HG03095 (cell line): ENCODE data around the gene EME2.
"Not testable (repeated sequence)": the region's sequence is repeated elsewhere in the genome, so short reads cannot be mapped to it uniquely, and the experiment has no call there.

Source experiments
- ATAC-seq: cut with Tn5 transposase; IDR thresholded peaks from one replicate; pipeline ENCODE4 v1.9.1; 2021; ENCODE audit warnings: moderate library complexity; ENCODE audit not compliant: unreplicated experiment

EME2 gene

DNA sequence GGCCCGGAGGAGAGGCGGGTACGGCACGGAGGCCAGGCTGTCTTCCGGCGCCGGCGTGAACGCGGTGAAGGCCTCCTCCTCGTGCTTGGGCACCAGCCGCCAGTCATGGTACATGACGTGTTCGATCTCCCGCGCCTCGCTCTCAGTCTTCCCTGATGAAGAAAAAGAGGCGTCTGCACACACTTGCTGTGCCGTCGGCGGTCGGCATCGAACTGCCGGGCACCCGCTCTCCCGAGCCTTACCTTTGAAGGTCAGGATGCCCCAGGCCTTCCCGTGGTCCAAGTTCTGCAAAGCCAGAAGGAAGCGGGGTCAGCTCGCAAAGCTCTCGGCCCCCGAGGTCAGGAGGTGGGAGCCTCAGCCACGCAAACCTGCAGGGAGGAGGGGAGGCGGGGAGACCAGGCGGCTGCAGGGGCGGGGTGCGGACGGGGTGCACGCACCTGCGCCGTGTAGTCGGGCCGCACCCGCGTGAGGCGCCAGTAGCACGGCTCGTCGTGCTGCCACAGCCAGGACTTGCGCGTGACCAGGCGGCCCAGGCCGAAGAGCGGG is at the start of gene EME2:
EME2 (plus strand) TSS at position 449 of the 546 bp plus-strand sequence. CDS start 418 bp downstream, outside the sequence.
- ATAC-seq, result no peak

DNA sequence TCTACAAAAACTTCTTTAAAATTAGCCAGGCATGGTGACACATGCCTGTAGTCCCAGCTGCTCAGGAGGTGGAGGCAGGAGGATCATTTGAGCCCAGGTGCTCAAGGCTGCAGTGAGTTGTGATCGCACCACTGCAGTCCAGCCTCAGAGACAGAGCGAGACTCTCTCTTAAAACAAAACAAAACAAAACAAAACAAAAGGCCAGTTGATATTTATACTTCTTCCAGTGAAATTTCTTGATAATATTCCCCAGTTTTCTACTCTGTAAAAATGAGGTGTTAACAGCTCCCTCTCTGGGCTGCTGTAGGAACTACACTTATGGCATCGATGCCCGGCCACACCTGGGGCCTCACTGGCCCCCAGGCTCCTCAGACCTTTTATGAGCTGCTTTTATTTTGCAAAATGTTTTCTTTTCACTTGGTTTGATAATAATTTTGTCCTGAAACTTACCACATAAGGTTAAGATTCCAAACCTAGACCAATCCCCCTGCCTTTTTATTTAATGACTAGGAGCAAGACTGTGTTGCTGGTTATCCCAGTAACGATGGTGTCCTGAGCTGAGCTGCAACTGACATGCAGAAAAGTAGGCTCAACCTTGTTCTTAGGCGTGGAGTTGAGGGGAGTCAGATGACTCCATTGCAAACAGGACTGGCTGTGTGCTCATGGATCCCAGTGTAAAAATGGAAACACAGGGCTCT is 49.0 kb upstream of the EME2 start:
- ATAC-seq, result no peak

- no peak for ATAC-seq
Measured at GRCh38 chr16:1724491-1724890, 48.1 kb upstream of the EME2 start.

- no peak for ATAC-seq
Measured at GRCh38 chr16:1726661-1727502, 45.7 kb upstream of the EME2 start.

DNA sequence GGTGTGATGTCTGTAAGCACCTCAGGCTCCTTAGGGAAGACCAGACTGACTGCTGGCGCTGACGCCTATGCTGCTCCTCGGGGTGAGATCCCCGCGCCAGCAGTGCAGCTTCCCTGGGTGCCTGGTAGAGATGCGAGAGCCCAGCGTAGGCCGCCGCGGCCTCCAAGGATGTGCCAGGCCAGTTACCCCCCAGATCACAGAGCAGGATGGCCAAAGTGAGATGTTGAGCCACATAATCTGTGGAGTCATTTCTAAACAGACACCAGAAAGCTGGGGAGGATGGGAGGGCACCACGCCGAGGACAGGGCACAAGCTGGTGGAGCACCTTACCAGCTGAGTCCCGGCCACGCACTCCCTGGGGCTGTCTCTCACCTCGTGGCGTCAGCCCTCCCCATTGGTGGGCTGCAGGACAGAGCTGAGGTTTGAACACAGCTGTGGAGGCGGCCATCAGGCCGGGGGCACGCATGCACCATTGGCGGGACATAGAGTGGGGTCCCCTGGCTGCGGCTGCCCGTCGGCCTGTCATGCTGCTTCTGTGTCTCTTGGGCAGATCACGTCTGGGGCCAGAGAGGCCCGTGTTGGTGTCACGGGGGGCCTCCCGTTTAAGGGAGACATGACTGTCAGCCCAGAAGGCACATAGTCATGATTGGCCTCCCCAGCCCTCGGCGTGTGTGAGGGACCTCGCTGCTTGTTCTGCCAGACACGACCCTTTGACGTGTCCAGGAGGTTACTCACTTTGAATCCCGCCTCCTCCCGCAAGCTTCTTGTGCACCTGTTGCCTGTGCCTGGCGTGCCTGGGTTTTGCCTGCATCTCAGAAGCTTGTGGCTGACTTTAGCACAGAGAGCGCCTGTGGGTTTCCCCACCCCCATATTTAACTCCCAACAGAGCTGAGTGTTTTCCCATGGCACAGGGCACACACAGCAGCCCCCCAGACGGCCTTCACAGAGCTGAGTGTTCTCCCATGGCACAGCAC is 44.7 kb upstream of the EME2 start:
- ATAC-seq, result no peak

DNA sequence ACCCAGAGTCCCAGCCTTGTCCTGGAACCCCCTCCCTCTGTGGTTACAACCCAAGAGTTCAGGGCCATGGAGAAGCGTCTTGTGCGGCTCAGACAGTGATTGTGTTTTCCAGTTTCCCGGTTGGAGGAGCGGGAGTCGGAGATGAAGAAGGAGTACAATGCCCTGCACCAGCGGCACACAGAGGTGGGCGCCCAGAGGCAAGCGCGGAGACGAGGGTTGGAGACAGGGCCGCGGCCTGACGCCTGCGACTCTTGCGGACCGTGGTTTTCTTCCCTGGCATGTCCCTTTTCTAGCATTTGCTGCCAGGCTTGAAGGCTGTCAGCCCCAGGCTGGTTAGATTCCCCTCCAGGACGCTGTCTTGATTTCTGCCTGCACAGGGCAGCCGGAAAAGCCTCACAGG is 43.6 kb upstream of the EME2 start:
- no peak for ATAC-seq

- no peak for ATAC-seq
Measured at GRCh38 chr16:1729445-1729844, 43.2 kb upstream of the EME2 start.

- ATAC-seq, result no peak
Measured at GRCh38 chr16:1731073-1731472, 41.5 kb upstream of the EME2 start.

DNA sequence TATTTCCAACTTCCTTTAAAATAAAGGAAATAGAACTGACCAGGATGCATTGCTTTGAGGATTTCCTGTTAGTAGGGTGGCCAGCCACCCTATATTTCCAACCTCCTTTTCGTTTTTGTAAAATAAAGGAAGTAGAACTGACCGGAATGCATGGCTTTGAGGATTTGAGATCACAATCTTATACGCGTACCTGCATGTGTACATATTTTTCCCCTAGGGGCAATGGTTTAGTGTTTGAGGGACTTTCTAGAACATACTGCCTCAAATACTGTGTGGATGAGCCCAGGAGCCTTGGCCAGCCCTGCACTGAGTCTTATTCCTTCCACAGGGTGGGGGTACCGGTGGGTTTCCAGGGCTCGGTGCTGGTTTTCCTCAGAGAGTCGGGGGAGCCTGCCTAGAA is 41.0 kb upstream of the EME2 start:
- ATAC-seq, result no peak

DNA sequence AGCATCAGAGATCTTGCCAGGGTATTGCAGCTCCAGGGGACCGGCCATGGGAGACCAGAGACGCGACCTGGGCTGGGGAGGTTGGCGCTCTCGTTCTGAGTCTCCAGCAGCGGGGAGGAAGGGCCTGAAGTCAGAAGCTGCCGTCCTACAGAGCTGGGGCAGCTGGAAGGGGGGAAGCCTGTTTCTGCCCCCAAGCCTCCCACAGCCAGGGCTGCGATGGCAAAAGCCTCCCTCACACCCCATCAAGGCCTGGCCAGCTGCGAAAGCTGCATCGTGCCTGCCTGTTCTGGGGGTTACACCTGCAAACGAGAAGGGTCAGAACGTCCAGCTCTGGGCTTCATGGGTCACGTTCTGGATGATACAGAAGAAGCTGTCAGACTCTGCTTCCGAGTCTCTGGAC is 40.5 kb upstream of the EME2 start:
- no peak for ATAC-seq

DNA sequence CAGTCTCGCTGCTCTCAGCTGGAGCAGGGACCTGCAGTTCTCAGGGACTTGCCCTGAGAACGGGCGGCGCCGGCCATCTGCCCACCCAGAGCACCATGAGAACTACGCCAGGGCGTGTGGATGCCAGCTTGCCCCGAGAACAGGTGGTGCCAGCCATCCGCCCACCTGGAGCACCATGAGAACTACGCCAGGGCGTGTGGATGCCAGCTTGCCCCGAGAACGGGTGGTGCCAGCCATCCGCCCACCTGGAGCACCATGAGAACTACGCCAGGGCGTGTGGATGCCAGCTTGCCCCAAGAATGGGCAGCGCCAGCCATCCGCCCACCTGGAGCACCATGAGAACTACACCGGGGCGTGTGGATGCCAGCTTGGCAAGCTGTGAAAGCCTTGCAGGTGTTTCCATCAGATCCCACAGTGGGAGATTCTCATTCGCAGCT is 40.0 kb upstream of the EME2 start:
- not testable (repeated sequence) for ATAC-seq

- no peak for ATAC-seq
Measured at GRCh38 chr16:1734123-1734522, 38.5 kb upstream of the EME2 start.

DNA sequence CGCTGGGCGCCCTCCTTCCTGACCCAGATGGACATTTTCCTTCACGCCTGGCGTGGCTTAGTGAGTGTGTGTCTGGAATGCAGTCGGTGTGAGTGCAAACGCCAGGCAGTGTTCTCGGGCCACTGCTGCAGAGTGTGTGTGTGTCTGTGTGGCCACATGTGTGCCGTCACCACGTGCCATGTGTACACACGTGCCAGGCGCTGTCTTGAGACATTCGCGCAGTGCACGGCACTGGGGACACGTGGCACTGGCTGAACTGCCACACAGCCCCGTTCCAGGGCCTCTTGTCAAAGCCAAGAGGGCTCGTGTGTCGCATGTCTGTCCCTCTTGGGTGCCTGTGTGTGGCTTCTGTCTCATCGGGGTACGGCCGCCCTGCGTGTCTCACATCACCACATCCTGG is 37.8 kb upstream of the EME2 start:
- ATAC-seq, result no peak

DNA sequence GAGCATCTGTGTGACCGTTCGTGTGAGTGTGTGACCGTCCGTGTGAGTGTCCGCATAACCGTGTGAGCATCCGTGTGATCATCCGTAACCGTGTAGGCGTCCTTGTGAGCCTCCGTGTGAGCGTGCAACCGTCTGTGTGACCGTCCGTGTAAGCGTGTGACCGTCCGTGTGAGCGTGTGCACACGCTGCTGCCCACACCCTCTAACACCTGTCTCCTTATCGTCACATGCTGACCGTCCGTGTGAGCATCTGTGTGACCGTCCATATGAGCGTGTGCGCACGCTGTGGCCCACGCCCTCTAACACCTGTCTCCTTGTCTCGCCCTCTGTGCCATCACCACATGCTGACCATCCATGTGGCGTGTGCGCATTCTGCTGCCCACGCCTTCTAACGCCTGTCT is 32.4 kb upstream of the EME2 start:
- no peak for ATAC-seq

DNA sequence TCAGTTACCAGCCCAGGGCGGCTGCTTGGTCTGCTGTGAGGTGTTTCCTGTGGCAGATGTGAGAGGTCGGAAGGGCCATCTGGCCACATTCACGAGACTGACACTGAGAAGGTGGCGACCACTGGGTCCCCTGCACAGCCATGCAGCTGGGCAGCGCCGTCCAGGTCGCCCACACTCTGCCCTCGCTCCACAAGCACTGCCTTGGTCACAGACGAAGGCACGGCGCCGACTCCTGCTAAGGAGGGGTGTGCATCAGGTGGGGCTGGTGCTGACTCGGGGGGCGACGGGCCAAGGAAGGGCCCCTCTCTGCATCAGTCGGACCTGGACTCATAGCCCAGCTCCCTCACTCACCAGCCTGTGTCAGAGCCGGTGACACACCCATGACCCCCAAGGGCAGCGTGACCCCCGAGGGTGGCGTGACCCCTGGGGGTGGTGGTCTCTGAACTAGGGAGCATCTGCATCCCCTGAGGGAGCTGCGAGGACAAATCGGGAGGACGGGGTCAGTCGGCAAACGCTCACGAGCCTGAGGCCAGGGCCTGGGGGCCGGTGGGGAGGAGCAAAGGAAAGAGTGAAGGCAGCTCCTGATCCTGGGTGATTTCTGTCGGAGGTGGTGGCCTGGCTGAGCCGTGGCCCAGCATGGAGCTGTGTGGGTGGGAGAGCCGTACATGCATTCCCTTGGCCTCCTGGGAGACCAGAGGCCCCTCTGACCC is 31.7 kb upstream of the EME2 start:
- ATAC-seq, result no peak

- no peak for ATAC-seq
Measured at GRCh38 chr16:1741553-1742165, 31.0 kb upstream of the EME2 start.

GRCh38 chr16:1743376-1744337 is 29.0 kb upstream of the EME2 start:
- no peak for ATAC-seq

- no peak for ATAC-seq
Measured at GRCh38 chr16:1744338-1744840, 28.2 kb upstream of the EME2 start.
